Naive thymus-derived CD8-positive, alpha-beta T cell (primary cell): ENCODE measurements around the gene PSMF1. TPM values are rescaled to one million over a fixed set of nuclear protein-coding genes. Genes with fewer than 3 reads are reported as not detected.

Experiments used
- ATAC-seq, 2 donors: fragments of 150-1000 bp; cut with Tn5 transposase in 1 of 2; sonication (Bioruptor Pico), chemical (Tn5 transposase) in 1 of 2; 1 replicate in 1 of 2; 2 replicates in 1 of 2; pipeline ENCODE4 v1.10.0; 2021; ENCODE audit warnings: mild to moderate bottlenecking in 2 of 2, moderate library complexity in 2 of 2
- POLR2A ChIA-PET: fragments of 350-600 bp; sonication (Branson Sonifier 250); formaldehyde crosslinking; loops from one replicate; lab custom pipeline; 2021; ENCODE audit warnings: antibody characterized with exemption; lab: Charles Lee
- DNase-seq, 10 donors: peaks; one replicate each; pipeline versions ENCODE4 v3.0.0 to v3.0.0-alpha.2; 2020 to 2022
- H3K27ac Mint-ChIP-seq, 10 donors: one replicate each; pipeline ENCODE4 v1.8.0; 2020 to 2022; ENCODE audit warnings: mild to moderate bottlenecking in 10 of 10, mixed read lengths in 10 of 10, moderate library complexity in 4 of 10, inconsistent platforms in 1 of 10
- H3K27me3 Mint-ChIP-seq, 5 donors: one replicate each; pipeline ENCODE4 v1.8.0; 2021 to 2022; ENCODE audit warnings: mixed read lengths in 5 of 5
- H3K36me3 Mint-ChIP-seq, 3 donors: one replicate each; pipeline ENCODE4 v1.8.0; 2020 to 2022; ENCODE audit warnings: mixed read lengths in 3 of 3, mild to moderate bottlenecking in 2 of 3, inconsistent platforms in 1 of 3
- H3K4me1 Mint-ChIP-seq, 4 donors: one replicate each; pipeline ENCODE4 v1.8.0; 2021 to 2022; ENCODE audit warnings: mixed read lengths in 4 of 4
- H3K4me3 Mint-ChIP-seq, 10 donors: one replicate each; pipeline ENCODE4 v1.8.0; 2020 to 2022; ENCODE audit warnings: mild to moderate bottlenecking in 10 of 10, mixed read lengths in 10 of 10, moderate library complexity in 6 of 10, inconsistent platforms in 1 of 10
- H3K9me3 Mint-ChIP-seq, 9 donors: one replicate each; pipeline ENCODE4 v1.8.0; 2020 to 2022; ENCODE audit warnings: mixed read lengths in 9 of 9, mild to moderate bottlenecking in 3 of 9, inconsistent platforms in 1 of 9, moderate library complexity in 1 of 9
- polyA plus RNA-seq, 3 donors: library from polyadenylated mRNA; unstranded; fragments of 300-500 nt; fragmentation: Illumina TruSeq; gene quantifications; one replicate each; pipeline ENCODE4 v1.2.3, GENCODE V29; 2021
- total RNA-seq, 8 experiments: library from RNA in 2 of 8; stranded (reverse) in 2 of 8; gene quantifications; one replicate each; pipeline ENCODE4 v1.2.3 and lab custom pipeline; 2021 to 2026

PSMF1 gene
- total and polyA plus RNA-seq, 5 experiments from 2014 or later, result 106 to 171 (median 121) TPM

- H3K4me3 Mint-ChIP-seq, result no peak overlapping the region
- no peaks in the 10 kb centered on the region for H3K9me3 Mint-ChIP-seq
- H3K27ac Mint-ChIP-seq, result no peak overlapping the region
- H3K4me1 Mint-ChIP-seq, result peaks cover 0 to 7% (median 0%) of the 10 kb centered on the region in 4 donors
- POLR2A ChIA-PET, result no interaction called here
- no peaks in the 10 kb centered on the region for H3K27me3 Mint-ChIP-seq
- DNase-seq, result no peak
- no peak for ATAC-seq
- peaks cover 17 to 88% (median 41%) of the 10 kb centered on the region in 3 donors for H3K36me3 Mint-ChIP-seq
Observed at GRCh38 chr20:1171461-1172093, 53.2 kb downstream of the PSMF1 start.

DNA sequence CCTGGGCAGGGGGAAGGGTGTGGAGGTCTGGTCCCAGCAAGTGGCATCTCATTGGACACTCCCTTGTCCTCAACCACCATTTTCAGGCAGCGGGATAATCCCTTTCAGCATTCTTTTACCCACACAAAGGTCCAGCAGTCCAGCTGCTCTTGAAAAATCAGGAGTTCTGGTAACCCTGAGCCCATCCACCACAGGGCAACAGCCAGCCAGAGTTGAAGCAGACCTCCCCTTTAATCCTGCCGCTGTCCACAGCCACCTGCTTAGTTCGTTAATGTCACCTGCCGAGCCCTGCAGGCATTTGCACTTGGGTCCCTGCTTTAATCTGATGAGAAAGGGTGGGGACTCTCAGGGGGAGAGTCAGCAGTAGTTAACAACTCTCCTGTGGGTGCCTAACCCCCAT, 55.3 kb downstream of the PSMF1 start:
- Mint-ChIP-seq H3K27ac (peak overlapping the region in 1 of 10 donors; percentile 34), H3K27me3 (no peaks in the 10 kb centered on the region), H3K4me1 (peaks cover 0 to 5% (median 0%) of the 10 kb centered on the region in 4 donors), H3K9me3 (no peaks in the 10 kb centered on the region), H3K4me3 (peak overlapping the region in 1 of 10 donors; percentile 38), H3K36me3 (peaks cover 4 to 75% (median 23%) of the 10 kb centered on the region in 3 donors)
- DNase-seq, result no peak
- POLR2A ChIA-PET, result no interaction called here
- no peak for ATAC-seq

DNA sequence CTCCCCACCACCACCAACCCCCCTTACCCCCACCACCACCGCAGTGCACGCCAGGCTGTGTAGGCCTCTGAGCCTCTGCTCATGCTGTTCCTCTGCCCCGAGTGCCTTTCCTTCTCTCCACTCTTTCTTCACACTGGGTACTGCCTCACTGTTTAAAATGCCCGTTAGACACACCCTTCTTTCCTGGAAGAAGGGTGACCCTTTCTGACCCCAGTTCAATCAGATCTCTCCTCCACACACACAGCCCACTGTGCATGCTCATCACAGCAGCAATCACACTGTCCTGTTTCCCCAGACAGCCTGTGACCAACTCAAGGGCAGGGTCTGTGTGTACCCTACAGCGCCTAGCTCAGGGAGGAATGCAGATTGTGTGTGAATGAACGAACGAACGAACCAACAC, 56.4 kb downstream of the PSMF1 start:
- Mint-ChIP-seq H3K4me1 (peaks cover 0 to 5% (median 0%) of the 10 kb centered on the region in 4 donors), H3K9me3 (no peaks in the 10 kb centered on the region), H3K27me3 (no peaks in the 10 kb centered on the region), H3K4me3 (no peak overlapping the region), H3K27ac (peak overlapping the region in 1 of 10 donors; percentile 83), H3K36me3 (peaks cover 4 to 64% (median 18%) of the 10 kb centered on the region in 3 donors)
- POLR2A ChIA-PET, result no interaction called here
- ATAC-seq, result no peak
- no peak for DNase-seq

- Mint-ChIP-seq H3K27ac (no peak overlapping the region), H3K4me1 (peaks cover 0 to 2% (median 0%) of the 10 kb centered on the region in 4 donors), H3K27me3 (peaks cover 0 to 4% (median 0%) of the 10 kb centered on the region in 5 donors), H3K36me3 (peaks cover 4 to 41% (median 9%) of the 10 kb centered on the region in 3 donors), H3K9me3 (no peaks in the 10 kb centered on the region), H3K4me3 (no peak overlapping the region)
- DNase-seq (no peak), ATAC-seq (no peak)
- POLR2A ChIA-PET, result no interaction called here
Observed at GRCh38 chr20:1177680-1178079, 59.3 kb downstream of the PSMF1 start.

GRCh38 chr20:1178103-1178502, 59.7 kb downstream of the PSMF1 start:
- DNase-seq (no peak), ATAC-seq (no peak)
- POLR2A ChIA-PET, result no interaction called here
- H3K9me3 Mint-ChIP-seq, result no peaks in the 10 kb centered on the region
- H3K4me1 Mint-ChIP-seq, result peaks cover 0 to 2% (median 0%) of the 10 kb centered on the region in 4 donors
- H3K27ac Mint-ChIP-seq, result no peak overlapping the region
- peaks cover 0 to 4% (median 3%) of the 10 kb centered on the region in 5 donors for H3K27me3 Mint-ChIP-seq
- H3K36me3 Mint-ChIP-seq, result peaks cover 4 to 40% (median 9%) of the 10 kb centered on the region in 3 donors
- H3K4me3 Mint-ChIP-seq, result no peak overlapping the region

GRCh38 chr20:1178623-1179022, 60.2 kb downstream of the PSMF1 start:
- ATAC-seq (no peak), DNase-seq (no peak)
- H3K4me1 Mint-ChIP-seq, result peaks cover 0 to 2% (median 0%) of the 10 kb centered on the region in 4 donors
- peaks cover 4 to 35% (median 7%) of the 10 kb centered on the region in 3 donors for H3K36me3 Mint-ChIP-seq
- POLR2A ChIA-PET, result no interaction called here
- no peaks in the 10 kb centered on the region for H3K9me3 Mint-ChIP-seq
- H3K27ac Mint-ChIP-seq, result no peak overlapping the region
- H3K27me3 Mint-ChIP-seq, result peaks cover 4 to 8% (median 8%) of the 10 kb centered on the region in 5 donors
- H3K4me3 Mint-ChIP-seq, result no peak overlapping the region

DNA sequence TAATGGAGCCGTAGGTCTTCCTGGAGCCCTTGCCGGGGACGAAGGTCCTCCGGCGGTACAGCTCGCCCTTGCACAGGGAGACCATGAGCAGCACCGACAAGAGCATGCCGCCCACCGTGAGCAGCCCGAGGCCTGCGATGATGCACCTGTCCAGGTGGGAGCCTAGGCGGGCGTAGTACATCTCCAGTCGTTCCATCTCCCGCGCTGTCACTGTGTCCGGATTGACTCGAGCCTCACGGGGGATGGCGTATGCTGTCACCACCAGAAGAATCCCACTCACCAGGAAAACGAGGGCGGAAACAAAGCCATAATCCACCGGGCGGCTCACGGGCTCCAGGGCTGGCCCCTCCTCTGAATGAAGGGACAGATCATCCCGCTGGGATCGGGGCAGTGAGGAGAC, 62.5 kb downstream of the PSMF1 start:
- H3K9me3 Mint-ChIP-seq, result no peaks in the 10 kb centered on the region
- H3K4me3 Mint-ChIP-seq, result no peak overlapping the region
- POLR2A ChIA-PET, result no interaction called here
- no peak overlapping the region for H3K27ac Mint-ChIP-seq
- H3K4me1 Mint-ChIP-seq, result peaks cover 7 to 11% (median 9%) of the 10 kb centered on the region in 4 donors
- ATAC-seq, result no peak
- peaks cover 0 to 18% (median 0%) of the 10 kb centered on the region in 3 donors for H3K36me3 Mint-ChIP-seq
- no peak for DNase-seq
- peaks cover 15 to 22% (median 21%) of the 10 kb centered on the region in 5 donors for H3K27me3 Mint-ChIP-seq

DNA sequence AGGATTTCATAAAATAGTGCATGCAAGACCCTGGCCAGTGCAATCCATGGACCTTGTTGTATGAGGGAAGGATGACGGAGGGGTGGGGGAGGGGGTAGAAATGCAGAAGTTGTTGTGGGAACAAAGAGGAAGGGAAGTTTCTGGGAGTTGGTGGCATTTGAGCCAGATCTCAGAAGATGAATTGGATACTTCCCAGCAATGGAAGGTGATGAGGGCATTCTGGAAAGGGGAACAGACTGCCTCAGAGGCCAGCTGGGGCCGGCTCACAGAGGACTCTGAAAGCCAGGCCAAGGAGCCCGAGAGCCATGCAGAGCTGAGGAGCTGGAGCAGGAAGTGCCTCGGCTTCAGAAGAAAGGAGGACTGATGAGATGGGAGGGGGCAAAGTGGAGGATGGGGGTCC, 63.7 kb downstream of the PSMF1 start:
- DNase-seq, result no peak
- peaks cover 18 to 26% (median 24%) of the 10 kb centered on the region in 5 donors for H3K27me3 Mint-ChIP-seq
- H3K36me3 Mint-ChIP-seq, result peaks cover 0 to 12% (median 0%) of the 10 kb centered on the region in 3 donors
- H3K9me3 Mint-ChIP-seq, result no peaks in the 10 kb centered on the region
- ATAC-seq, result no peak
- H3K4me3 Mint-ChIP-seq, result peak overlapping the region in 1 of 10 donors; percentile 2
- POLR2A ChIA-PET, result no interaction called here
- peaks cover 9 to 14% (median 13%) of the 10 kb centered on the region in 4 donors for H3K4me1 Mint-ChIP-seq
- no peak overlapping the region for H3K27ac Mint-ChIP-seq

GRCh38 chr20:1183153-1183552, 64.8 kb downstream of the PSMF1 start:
- no peak for ATAC-seq
- Mint-ChIP-seq H3K36me3 (peaks cover 0 to 5% (median 0%) of the 10 kb centered on the region in 3 donors), H3K9me3 (no peaks in the 10 kb centered on the region), H3K27ac (no peak overlapping the region), H3K4me1 (peaks cover 9 to 14% (median 13%) of the 10 kb centered on the region in 4 donors), H3K4me3 (peak overlapping the region in 4 of 10 donors; percentile 1 to 78 (median 31)), H3K27me3 (peaks cover 18 to 26% (median 24%) of the 10 kb centered on the region in 5 donors)
- POLR2A ChIA-PET, result no interaction called here
- DNase-seq, result no peak

- no peaks in the 10 kb centered on the region for H3K9me3 Mint-ChIP-seq
- no peak for ATAC-seq
- H3K4me1 Mint-ChIP-seq, result peaks cover 9 to 14% (median 13%) of the 10 kb centered on the region in 4 donors
- peaks cover 18 to 26% (median 24%) of the 10 kb centered on the region in 5 donors for H3K27me3 Mint-ChIP-seq
- H3K4me3 Mint-ChIP-seq, result peak overlapping the region; percentile 57 to 89 (median 76)
- H3K27ac Mint-ChIP-seq, result peak overlapping the region in 1 of 10 donors; percentile 19
- POLR2A ChIA-PET, result interaction anchor here (0.6 kb wide), 1 partner anchor 593 kb away, joined by 3 read pairs; no protein-coding TSS in a partner anchor
- peaks cover 0 to 5% (median 0%) of the 10 kb centered on the region in 3 donors for H3K36me3 Mint-ChIP-seq
- no peak for DNase-seq
Observed at GRCh38 chr20:1184260-1184637, 65.8 kb downstream of the PSMF1 start.

- peak; percentile 34 for ATAC-seq
- peak within 1 kb of the TSS in 2 of 10 donors; percentile 19 to 62 for H3K27ac Mint-ChIP-seq
- peaks cover 9 to 14% (median 13%) of the 10 kb centered on the region in 4 donors for H3K4me1 Mint-ChIP-seq
- peaks cover 20 to 30% (median 26%) of the 10 kb centered on the region in 5 donors for H3K27me3 Mint-ChIP-seq
- H3K9me3 Mint-ChIP-seq, result no peaks in the 10 kb centered on the region
- POLR2A ChIA-PET, result interaction anchor here (0.6 kb wide), 1 partner anchor 592 kb away, joined by 3 read pairs; no protein-coding TSS in a partner anchor
- H3K36me3 Mint-ChIP-seq, result peaks cover 0 to 5% (median 0%) of the 10 kb centered on the region in 3 donors
- DNase-seq, result peak in 1 of 10 donors; percentile 7
- peak within 1 kb of the TSS; percentile 57 to 89 (median 77) for H3K4me3 Mint-ChIP-seq
Observed at GRCh38 chr20:1184638-1185315, 66.4 kb downstream of the PSMF1 start, which contains the start of gene TMEM74B. Gene TMEM74B (minus strand): TSS chr20:1184981. CDS start chr20:1183801, 1,180 bp downstream.

DNA sequence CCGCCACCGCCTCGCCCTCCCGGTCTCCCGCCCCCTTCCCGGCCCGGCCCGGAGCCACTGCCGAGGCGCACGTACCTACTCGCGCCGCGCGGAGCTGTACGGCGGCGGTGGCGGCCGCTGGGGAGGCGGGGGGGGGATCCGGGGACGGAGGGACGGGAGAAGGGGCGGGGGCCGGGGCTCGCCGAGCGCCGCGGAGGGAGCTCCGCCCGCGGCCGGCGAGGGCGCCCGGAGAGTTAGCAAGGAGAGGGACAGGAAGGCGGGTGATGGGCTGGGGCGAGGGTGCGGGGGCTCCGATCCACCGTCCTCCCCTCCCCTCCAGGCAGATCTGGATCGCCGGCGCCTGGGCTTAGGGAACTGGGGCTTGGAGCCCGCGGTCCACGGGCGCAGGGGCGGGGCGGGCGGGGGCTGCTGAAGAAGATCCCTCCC, 66.9 kb downstream of the PSMF1 start:
- DNase-seq (no peak), ATAC-seq (peak; percentile 43 to 48)
- Mint-ChIP-seq H3K9me3 (no peaks in the 10 kb centered on the region), H3K4me1 (peaks cover 9 to 14% (median 13%) of the 10 kb centered on the region in 4 donors), H3K27ac (no peak overlapping the region), H3K36me3 (peaks cover 0 to 5% (median 0%) of the 10 kb centered on the region in 3 donors), H3K27me3 (peaks cover 21 to 30% (median 26%) of the 10 kb centered on the region in 5 donors), H3K4me3 (peak overlapping the region in 2 of 10 donors; percentile 39 to 76)
- POLR2A ChIA-PET, result no interaction called here
